ENCODE results near the gene DEDD.
A peak's percentile ranks its signal among the peaks of the same experiment; 100 is the strongest.

Gene DEDD

GRCh38 chr1:161091796-161092507, 40.5 kb downstream of the DEDD start:
- no peak overlapping the region for H3K27ac ChIP-seq
- TF ChIP-seq ZFX (IDR thresholded peaks at IDR 0.05; ENCODE audit: borderline replicate concordance): no peak

GRCh38 chr1:161091093-161091492, 41.4 kb downstream of the DEDD start:
- TF ChIP-seq CTCF (IDR thresholded peaks at IDR 0.05): no peak
- no peak for TF ChIP-seq ZFX (IDR thresholded peaks at IDR 0.05; ENCODE audit: borderline replicate concordance)
- no peak overlapping the region for H3K27ac ChIP-seq

DNA sequence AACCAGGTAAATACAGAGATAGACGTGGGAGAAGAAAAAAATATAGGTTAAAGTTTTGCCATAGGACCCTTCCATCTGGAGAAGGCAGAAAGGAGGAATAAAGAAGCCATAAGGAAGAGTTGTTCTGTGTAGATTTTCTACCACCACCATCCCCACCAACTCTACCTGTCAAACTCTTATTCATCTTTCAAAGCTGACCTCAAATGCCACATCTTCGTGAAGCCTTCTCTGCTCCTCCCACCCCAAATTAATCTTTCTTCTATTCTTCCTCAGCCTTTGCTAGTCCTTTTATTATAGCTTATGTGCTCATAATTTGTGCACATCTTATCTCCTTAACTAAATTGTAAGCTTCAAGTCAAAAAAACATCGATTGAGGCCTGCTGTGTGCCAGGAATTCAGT, 41.9 kb downstream of the DEDD start:
- no peak for TF ChIP-seq ZFX (IDR thresholded peaks at IDR 0.05; ENCODE audit: borderline replicate concordance)
- no peak for TF ChIP-seq CTCF (IDR thresholded peaks at IDR 0.05)
- H3K27ac ChIP-seq: no peak overlapping the region

GRCh38 chr1:161089938-161090337, 42.5 kb downstream of the DEDD start:
- TF ChIP-seq ZFX (IDR thresholded peaks at IDR 0.05; ENCODE audit: borderline replicate concordance): no peak
- TF ChIP-seq CTCF (IDR thresholded peaks at IDR 0.05): no peak
- 0 out of 2 replicates have a peak overlapping the region, but pooled peaks have one; percentile 29 for H3K27ac ChIP-seq

DNA sequence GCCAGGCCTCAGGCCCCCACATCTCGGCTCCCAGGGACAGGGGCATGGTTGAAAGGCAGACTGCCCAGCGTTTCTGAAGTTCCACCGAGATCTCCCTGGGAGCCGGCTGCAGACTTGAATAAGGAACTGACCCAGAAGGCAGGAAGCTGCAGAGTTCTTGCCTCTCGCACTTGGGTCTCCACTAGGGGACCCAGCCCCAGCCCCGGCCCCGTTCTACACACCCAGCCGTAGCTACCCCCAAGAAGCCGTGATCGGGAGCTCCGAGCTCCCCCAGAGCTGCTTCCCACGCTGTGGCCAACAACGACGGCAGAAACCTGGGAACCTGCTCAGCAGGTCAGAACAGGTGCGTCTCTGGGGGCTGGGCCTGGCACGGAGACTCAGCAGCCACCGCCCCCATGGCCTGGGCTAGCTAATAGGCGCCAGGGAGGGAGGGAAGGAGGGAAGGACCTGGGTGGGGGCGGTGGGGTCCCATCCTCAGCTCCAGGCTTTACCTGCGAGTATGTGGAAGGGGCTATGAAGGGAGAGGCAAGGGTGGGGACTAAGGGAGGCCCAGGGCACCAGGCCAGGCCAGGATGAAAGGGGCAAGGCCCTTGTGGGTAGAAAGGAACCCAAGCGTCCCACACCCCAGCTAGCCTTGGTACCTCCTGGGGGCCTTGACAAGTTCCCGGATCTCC, 43.1 kb downstream of the DEDD start, which contains the start of gene NECTIN4:
Gene NECTIN4, minus strand, starts transcription at position 308 of the 674 bp plus-strand sequence. Its CDS starts 262 bp downstream, at position 46.
- H3K27ac ChIP-seq: 0 out of 2 replicates have a peak within 1 kb of the TSS, but pooled peaks have one; percentile 29
- no peak for TF ChIP-seq CTCF (IDR thresholded peaks at IDR 0.05)
- TF ChIP-seq ZFX (IDR thresholded peaks at IDR 0.05; ENCODE audit: borderline replicate concordance): no peak

GRCh38 chr1:161088587-161089110, 43.8 kb downstream of the DEDD start:
- TF ChIP-seq CTCF (IDR thresholded peaks at IDR 0.05) (no peak), ZFX (IDR thresholded peaks at IDR 0.05; ENCODE audit: borderline replicate concordance) (no peak)
- no peak overlapping the region for H3K27ac ChIP-seq

DNA sequence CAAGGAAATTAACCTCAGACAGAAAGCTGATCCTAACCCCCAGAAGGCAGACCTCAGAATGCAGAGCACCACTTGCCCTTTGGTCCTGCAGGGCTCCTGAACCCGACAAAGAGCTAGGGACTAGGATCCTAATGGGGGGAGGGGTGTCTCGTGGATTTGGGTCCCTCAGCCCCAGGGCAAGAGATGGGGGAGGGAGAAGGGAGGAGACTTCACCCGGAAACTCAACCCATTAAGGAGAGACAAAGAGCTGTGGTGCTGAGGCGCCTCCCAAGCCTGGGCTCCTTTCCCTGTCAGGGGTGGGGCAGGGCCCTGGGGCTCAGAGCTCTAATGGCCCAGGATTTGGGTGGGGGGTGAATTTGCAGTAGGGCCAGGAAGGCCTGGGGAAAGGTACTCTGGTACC, 46.0 kb downstream of the DEDD start:
- no peak overlapping the region for H3K27ac ChIP-seq
- TF ChIP-seq ZFX (IDR thresholded peaks at IDR 0.05; ENCODE audit: borderline replicate concordance): no peak
- no peak for TF ChIP-seq CTCF (IDR thresholded peaks at IDR 0.05)
